NK-92 (cell line): ENCODE measurements around the gene DNPH1.

Experiments used
- DNase-seq: peaks from one replicate; lab custom pipeline; 2025; ENCODE audit not compliant: unreplicated experiment; lab: John Stamatoyannopoulos, UW

DNPH1 gene

DNA sequence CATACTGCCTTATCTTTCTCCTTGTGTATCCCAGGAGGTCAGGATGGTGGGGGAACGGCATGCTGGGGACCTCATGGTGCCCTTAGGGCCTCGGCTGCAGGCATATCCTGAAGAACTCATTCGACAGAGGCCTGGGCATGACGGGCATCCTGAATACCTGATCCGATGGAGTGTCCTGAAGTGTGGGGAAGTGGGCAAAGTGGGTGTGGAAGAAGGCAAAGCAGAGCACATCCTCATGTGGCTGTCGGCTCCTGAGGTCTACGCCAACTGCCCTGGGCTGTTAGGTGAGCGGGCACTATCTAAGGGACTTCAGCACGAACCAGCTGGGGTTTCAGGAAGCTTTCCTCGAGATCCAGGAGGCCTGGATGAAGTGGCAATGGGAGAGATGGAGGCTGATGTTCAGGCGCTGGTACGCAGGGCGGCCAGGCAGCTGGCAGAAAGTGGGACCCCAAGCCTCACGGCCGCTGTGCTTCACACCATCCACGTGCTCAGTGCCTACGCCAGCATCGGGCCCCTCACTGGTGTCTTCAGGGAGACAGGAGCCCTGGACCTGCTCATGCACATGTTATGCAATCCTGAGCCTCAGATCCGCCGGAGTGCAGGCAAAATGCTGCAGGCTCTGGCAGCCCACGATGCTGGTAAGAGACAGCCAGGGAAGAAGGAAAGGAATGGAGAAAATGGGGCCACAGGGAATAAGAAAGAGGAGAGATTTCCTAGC, 44.9 kb downstream of the DNPH1 start:
- DNase-seq: no peak

DNA sequence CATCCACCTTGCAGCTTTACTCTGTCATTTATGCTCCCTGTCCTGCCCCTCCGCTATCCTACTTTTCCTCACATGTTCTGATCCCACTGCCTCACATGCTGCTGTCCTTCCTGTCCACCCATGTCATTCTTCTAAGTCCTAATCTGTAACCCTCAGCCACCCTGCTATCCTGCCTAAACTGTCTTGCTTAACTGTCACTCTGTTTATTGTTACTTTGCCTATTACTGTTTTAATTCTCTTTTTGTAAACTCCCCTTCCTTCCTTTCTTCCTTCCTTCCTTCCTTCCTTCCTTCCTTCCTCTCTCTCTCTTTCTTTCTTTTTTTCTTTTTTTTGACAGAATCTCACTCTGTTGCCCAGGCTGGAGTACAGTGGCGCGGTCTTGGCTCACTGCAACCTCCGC, 45.8 kb downstream of the DNPH1 start:
- DNase-seq: no peak

DNA sequence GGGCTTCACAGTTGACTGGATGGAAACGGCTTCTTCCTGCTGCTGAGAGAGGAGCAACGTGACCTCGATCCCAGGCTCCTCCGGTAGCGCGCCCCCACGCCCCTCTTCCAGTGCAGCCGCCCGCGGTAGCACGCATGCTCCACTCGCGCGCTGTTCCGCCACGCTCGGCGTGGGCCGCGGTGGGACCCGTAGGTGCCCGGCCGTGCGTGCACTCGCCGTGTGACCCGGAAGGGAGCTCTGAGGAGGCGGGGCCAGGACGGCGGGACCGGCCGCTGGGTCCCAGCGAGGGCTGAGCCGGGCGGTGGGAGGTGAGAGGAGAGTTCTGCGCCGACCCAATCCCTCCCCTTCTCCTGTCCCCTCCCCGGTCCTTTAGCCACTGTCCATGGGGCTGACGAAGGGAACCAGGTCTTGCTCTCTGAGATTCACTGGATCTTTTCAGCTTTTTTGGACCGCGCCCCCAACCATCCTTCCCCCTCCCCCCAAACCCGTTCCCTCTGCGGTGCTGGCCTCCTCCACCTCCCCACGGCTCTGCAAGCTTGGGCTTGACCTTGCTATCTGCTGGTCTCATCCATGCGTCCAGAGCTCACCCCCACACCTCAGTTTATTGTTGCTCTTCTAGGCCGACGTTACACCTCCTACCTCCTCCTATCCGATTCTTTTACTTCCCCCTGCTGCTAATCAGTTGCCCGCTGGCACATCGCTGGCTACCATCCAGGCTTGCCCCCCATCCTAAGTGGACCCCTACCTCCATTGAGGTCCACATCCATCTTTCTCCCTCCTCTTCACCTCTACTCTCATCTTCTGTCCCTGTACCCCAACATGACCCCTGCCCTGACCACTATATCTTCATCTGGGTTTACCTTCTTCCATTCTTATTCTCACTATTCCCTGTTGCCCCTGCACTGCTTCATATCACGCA, 47.1 kb downstream of the DNPH1 start, which contains the start of gene CUL9:
TSS of gene CUL9 (plus strand) at position 255 of the 919 bp plus-strand sequence. CDS start 2,115 bp downstream, outside the sequence.
- DNase-seq: no peak

DNA sequence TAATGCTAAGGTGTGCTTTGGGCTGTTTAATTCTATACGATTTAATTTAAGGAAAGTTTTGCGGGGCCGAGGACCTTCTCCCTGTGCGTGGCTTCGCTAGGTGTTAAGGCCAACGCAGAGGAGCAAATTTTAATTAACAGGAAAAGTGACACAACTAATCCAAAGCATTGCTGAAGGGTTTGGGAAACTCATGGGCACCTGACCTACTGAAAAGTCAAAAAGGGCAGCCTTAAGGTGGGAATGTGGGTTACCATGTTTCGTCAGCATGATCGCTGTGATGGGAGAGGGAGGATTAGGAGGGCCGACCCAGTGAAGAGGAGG, 47.7 kb downstream of the DNPH1 start:
- no peak for DNase-seq

DNA sequence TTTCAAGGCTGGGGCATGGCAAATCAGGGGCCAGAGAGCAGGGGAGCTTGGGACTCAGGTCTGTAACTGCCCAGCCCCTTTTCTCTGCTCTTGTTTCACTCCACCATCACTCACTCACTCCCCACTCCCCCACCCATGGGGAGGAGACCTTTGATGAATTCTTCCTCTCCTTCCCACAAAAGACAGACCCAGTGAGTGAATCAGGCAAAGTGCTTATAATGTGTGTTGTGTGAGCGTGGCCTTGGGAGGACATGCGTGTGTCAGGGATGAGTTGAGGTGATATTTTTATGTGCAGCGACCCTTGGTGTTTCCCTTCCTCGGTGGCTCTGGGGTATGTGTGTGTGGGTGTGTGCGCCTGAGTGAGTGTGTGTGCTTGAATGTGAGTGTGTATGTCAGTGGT, 48.3 kb downstream of the DNPH1 start:
- DNase-seq: no peak

DNA sequence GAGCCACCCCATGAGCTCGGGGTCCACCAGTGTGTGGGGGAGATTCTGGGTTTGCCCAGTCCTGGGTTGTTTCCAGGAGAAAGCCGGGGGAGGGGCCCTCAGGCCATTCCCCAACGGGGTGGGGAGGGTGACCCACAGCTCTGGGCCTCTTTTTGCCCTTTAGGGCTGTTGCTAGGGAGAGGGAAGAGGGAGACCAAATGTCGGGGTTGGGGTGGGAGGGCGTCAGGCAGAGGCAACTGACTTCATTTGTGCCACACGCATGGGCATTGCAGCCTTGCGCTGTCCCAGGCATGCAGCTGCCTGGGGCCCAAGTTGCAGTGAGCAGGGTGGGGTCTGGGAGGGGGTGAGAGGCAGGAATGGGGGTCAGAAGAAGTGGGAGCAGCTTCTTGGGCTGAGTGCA, 49.2 kb downstream of the DNPH1 start:
- DNase-seq: no peak

DNA sequence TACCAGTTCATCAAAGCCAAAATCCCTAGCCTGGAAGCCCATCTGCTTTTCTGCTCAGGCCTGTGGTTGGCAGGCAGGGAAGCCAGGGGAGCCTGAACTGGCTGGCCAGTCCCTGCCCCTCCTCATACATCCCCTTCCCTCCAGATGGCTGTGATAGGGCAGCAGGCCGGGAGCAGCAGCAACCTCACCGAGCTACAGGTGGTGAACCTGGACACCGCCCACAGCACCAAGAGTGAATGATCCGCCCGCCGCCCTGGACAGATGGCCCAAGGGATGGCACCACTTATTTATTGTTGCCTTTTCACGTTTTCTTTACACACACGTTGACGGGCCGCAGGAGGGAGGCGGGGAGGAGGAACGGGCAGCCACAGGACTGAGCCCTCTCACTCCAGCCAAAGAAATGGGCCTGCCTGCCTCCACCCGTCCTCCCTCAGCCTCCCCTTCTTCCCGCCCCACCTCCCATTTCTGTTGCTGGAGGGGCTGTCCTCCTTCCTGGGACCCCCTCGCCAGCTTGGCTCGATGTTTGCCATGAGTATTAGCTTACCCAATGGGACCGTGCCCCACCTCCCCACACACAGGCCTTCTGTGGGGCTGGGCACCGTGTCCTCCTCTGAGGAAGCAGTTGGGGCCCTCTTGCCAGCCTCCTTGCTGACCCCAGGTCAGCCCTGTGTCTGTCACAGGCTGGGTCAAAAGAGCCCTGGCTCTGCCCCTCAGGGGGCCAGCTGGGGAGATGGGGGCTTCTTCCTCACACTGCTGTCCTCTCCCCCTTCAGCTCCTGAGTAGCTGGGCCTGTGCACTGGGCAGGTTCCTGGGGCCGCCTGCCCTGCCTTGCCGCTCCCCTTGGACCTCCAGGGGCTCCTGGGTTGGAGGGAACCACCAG, 50.1 kb downstream of the DNPH1 start:
- DNase-seq: no peak

DNA sequence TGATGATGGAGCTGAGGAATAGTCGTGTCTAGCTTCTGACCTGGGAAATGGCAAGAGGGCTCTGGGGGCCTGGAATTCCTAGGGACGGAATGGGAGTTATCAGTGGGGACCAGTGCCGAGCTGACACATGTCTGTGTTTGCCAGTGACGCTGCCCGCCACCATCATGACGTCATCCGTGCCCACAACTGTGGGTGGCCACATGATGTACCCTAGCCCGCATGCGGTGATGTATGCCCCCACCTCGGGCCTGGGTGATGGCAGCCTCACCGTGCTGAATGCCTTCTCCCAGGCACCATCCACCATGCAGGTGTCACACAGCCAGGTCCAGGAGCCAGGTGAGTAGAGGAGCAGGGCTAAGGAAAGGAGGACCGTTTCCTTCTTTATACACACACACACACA, 51.1 kb downstream of the DNPH1 start:
- DNase-seq: no peak

DNA sequence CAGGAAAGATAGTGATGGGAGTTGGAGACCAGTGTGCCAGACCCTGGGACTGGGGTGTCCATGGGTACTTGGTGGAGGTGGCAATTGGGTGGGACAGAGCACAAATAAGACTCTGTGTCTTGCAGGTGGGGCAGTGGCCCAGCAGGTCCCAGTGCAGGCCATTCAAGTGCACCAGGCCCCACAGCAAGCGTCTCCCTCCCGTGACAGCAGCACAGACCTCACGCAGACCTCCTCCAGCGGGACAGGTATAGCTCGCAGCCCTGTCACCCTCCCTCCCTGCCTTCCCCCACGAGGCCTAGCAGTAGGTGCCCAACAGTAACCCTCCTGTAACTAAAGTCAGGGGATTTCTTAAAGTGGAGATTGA, 52.9 kb downstream of the DNPH1 start:
- no peak for DNase-seq

DNA sequence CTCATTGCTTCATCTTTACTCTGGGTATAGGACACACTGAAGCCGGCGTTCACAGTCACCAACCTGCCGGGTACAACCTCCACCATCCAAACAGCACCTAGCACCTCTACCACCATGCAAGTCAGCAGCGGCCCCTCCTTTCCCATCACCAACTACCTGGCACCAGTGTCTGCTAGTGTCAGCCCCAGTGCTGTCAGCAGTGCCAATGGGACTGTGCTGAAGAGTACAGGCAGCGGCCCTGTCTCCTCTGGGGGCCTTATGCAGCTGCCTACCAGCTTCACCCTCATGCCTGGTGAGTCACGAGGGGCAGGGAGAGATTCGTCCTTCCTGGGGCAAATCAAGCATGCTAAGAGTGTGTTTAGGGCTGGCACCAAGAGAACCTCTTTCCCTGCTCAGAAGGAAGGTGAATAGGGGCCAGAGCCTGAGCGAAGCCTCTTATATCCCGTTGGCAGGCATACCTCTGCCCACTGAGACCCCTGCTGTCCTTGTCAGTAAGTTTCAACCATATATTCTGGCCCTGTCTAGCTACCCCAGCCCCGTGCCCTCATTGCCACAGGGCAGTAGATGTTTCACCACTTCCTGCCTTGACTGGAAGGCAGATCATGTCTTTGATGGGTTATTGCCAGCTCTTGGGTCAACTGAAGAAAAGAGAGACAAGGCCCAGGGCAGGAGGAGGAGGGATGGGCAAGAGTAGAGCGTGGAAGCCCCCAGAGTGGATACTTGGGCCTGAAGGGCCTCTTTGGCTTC, 53.4 kb downstream of the DNPH1 start:
- no peak for DNase-seq
